Adipose tissue (tissue), 3 donors: ENCODE measurements around the gene MEIS2. TPM values are rescaled to one million over a fixed set of nuclear protein-coding genes. Genes with fewer than 3 reads are reported as not detected.

Experiments
- H3K27ac ChIP-seq: one replicate; pipeline ENCODE4 v1.5.1; 2013; ENCODE audit warnings: low read depth, low read length
- WGBS, 3 donors: extraction: QIAGEN DNeasy Blood & Tissue Kit; methylation state at CpG; one replicate each; pipeline ENCODE4 v1.1.7; 2013; 5-methylcytosine and 5-hydroxymethylcytosine counted together
- polyA plus RNA-seq, 3 donors: library from polyadenylated mRNA; stranded (reverse); fragments of 200-250 nt; gene quantifications; one replicate each; pipeline ENCODE4 v1.2.3, GENCODE V29; 2013
- donor health status: healthy with polysubstance abuse.
- donor health status: Bipolar disorder and iron deficiency.
- donor health status: healthy.

MEIS2 gene
- polyA plus RNA-seq, 3 donors: 6.6 to 16.9 (median 9.0) TPM

GRCh38 chr15:36903195-36903594, 197.2 kb downstream of the MEIS2 start:
- WGBS, 3 donors: 67 to 82% (median 75%) methylated on average over 1 of the region's 1 CpG
- H3K27ac ChIP-seq: no peak overlapping the region

GRCh38 chr15:36901012-36901411, 199.3 kb downstream of the MEIS2 start:
- H3K27ac ChIP-seq: no peak overlapping the region
- WGBS, 3 donors: 83 to 90% (median 85%) methylated on average over 4 of the region's 4 CpGs

- WGBS, 3 donors: 65 to 84% (median 72%) methylated on average over 2 of the region's 2 CpGs
- H3K27ac ChIP-seq: no peak overlapping the region
These were observed 200.7 kb downstream of the MEIS2 start for GRCh38 chr15:36899696-36900095.

DNA sequence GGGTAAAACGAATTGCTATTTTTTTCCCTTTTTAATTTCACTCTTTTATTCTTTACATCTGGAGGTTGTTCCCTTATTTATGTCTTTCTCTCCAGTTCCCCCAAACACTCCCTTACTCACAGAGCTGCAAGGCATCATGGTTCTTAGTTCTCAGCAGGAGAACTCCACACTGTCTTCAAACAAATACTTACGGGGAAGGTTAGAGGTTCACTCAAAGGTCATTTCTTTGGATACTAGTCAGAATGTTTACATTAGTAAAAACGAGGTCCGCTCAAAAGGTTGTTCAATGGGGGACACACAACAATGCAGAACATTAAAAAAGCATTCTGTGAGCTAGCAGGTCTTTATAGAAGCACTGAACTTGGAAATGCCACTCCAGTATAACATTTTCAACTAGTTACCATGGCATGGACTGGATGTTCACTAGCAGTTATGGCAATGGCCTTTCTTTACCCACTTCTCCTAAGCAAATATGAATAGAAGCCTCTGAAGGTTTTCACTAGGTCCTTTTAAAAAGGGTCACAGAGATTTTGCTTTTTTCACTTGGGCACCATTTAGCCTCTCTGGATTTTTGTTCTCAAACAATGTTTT, 201.7 kb downstream of the MEIS2 start:
- no peak overlapping the region for H3K27ac ChIP-seq
- WGBS, 3 donors: 64 to 72% (median 64%) methylated on average over 4 of the region's 4 CpGs

- no peak overlapping the region for H3K27ac ChIP-seq
- WGBS, 3 donors: 56 to 78% (median 67%) methylated on average over 3 of the region's 3 CpGs
These were observed 202.5 kb downstream of the MEIS2 start for GRCh38 chr15:36897834-36898233.

GRCh38 chr15:36896949-36897348, 203.4 kb downstream of the MEIS2 start:
- no peak overlapping the region for H3K27ac ChIP-seq
- 38 to 58% (median 38%) methylated on average over 3 of the region's 3 CpGs for WGBS, 3 donors

- no peak overlapping the region for H3K27ac ChIP-seq
- 80 to 89% (median 82%) methylated on average over 4 of the region's 4 CpGs for WGBS, 3 donors
These were observed 206.3 kb downstream of the MEIS2 start for GRCh38 chr15:36894075-36894474.

DNA sequence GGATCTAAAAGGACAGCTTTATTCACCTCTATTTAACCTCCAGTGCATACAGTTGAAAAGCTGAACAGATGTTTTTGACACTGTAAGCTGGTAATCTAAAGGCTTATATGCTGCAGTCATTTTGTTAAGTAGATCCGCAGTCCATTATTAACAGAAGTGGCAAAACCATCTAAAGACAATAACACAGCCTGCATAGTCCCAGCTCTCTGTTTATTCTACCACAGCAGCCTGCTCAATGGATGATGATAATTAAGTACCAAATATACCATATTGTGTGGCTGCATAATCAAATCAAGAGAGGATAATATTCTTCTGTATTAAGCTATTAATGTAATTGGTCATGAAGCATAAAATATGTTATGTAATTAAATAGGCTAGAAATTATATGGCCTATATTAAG, 207.1 kb downstream of the MEIS2 start:
- H3K27ac ChIP-seq: no peak overlapping the region
- WGBS, 3 donors: 89 to 93% (median 91%) methylated on average over 1 of the region's 1 CpG

DNA sequence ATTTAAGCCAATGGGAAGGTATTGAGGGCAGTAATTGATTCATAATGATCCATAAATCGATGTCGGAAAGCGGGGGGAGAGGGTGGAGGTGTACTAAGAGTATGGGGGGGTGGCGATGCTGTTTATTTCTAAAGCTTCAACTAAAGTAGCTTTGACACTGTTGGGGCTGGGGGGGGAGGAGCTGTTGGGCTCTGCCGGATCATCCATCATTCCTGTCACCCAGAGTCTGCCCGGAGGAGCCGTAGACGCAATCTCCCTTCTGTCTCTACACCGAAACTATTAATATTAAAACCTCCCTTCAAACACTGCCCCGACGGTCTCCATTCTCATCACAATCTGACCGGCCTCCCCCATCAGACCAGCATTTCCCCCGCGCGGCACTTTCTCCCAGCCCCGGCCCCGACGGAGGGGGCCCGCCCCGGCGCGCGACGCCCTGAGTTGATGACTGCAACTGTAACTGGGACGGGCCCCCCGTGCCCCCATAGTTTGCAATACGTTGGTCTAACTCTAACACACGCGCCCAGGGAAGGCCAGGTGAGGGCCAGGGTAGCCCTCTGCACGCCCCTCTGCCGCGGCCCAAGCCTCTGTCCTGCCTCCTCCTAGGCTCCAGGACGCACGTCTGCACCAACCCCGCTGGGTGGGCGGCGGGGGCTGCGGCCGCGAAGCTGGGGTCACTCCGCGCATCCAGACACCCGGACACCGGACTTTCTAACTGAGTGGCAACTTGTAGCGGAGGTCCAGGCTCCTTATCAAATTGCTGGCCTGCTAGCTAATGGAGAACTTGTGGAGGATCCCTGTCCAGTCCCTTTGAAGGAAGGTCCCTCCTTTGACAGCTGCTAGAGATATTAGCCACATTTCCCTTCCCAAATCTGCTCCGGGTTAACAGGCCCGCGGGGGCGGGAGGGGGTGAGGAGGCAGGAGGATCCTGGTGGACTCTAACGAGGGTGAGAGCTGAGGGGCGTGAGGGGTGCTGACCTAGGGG, 212.0 kb downstream of the MEIS2 start:
- 18 to 27% (median 19%) methylated on average over 50 to 51 of the region's 51 CpGs for WGBS, 3 donors
- no peak overlapping the region for H3K27ac ChIP-seq

DNA sequence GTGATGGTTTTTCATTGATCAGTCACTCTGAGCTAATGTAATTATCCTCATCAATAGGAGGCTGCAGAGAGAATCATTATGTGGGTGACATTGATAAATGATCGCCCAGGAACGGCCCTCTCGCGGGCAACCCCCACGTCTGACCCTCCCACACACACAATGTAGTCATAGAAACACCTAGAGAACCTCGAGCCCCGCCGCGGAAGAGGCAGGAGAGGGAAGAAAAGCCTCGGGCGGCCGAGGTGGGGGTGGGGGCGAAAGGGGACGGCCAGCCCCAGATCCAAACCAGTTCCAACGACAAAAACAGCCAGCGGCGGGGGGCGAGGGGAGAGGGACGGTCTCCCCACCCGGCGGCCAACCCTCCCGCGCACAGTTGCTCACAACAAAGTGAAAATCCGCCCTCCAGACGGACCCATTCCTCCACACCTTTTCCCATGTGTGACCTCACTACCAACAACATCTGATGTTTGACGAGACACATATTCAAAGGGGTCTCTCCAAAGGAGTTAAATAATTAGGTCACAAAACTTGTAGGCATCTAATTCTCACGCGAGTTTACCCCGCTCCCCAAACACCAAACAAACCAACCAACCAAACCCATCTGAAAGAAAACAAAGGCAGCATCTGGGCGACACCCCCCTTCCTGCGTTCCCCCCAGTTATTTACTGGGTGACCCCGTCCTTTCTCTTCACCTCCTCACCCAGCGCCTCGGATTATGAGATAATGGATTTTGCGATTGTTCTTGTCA, 213.0 kb downstream of the MEIS2 start:
- WGBS, 3 donors: 6 to 18% (median 11%) methylated on average over 35 of the region's 35 CpGs
- no peak overlapping the region for H3K27ac ChIP-seq

- 46 to 74% (median 52%) methylated on average over 8 of the region's 8 CpGs for WGBS, 3 donors
- H3K27ac ChIP-seq: no peak overlapping the region
These were observed 213.6 kb downstream of the MEIS2 start for GRCh38 chr15:36886701-36887100.

DNA sequence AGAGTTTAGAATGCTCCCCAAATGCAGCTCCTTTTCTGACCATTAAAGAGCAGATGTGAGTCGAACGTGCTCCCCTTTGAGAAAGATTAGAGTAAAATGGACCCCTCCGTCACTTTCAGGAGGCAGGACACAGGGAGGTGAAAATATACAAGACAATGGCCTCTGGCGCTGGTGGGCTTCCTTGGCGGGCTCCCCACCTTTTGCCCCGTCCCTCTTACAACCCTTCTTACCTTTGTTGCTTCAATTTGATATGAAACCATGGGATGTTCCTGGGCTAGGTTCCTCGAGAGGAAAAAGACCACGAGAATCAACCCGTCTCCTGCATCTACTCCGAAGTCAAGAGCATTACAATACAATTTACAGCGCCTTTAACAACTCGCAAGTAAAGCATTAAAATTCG, 214.2 kb downstream of the MEIS2 start:
- 71 to 86% (median 71%) methylated on average over 13 of the region's 13 CpGs for WGBS, 3 donors
- no peak overlapping the region for H3K27ac ChIP-seq

DNA sequence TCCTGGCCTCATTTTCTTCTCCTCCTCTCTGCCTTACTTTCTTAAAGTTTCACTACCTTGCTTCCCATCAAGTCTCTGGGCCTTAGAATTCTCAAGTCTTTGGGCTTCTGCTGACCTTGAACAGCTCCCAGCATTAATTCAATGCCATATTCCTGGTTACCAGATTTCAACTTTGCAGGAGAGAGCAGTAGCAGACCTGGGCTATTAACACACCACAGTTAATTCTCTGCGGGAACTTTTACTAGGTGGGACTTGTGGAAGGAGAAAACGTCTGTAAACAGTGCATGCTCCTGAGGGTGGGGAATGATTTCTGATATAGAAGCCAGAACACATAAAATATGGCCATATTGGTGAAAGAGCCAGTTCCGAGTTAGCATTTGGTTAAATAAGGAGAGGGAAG, 214.6 kb downstream of the MEIS2 start:
- no peak overlapping the region for H3K27ac ChIP-seq
- WGBS, 3 donors: 64 to 76% (median 75%) methylated on average over 3 of the region's 3 CpGs

DNA sequence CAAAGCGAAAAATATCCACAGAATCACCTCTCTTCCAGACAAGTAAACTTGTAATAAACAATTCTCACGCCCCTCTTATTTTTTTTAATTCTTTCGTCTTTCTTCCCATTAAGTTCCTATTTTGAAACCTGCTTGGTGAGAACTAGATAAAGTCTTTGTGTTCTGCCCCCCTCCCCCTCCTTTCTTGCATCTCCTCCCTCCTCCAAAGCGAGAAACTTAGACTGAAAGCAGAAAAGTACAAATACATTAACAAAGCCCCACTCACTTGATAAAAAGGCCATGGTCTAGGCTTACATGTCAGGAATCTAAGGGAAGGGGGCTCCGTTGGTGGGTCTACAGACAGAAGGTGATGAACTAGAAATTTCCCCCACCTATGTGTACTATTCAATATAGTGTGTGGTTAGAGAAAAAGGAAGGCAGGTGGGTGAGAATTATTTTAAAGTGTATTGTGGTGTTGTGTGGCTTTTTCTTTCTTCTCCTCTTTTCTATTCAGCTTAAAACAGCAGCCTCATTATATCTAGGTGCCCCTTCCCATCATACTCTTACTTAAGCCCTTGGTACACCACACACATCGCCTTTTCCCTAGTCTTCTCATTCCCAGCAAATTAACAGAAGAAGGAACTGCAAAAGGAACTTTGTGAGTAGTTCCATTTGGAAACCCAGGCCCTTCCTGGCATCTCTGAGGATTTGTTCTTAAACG, 215.3 kb downstream of the MEIS2 start:
- WGBS, 3 donors: 60 to 84% (median 67%) methylated on average over 7 of the region's 7 CpGs

DNA sequence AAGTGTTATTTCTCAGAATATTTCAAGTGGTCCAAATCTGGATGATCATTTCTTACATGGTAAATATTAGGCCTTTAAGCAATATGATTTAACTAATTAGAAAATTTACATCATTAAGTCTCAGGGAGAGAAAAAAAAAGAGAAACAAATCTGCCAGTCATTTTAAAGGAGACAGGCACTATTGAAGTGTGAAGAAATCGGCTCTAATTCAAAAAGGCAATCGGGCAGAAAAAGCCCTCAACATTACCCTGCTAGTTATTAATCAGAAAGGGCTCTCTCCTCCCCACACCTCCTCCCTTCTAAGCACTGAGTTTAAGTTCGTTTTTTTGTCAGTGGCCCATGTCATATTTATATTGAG, 215.9 kb downstream of the MEIS2 start:
- no peak overlapping the region for H3K27ac ChIP-seq
- WGBS, 3 donors: 50 to 68% (median 64%) methylated on average over 3 of the region's 3 CpGs

More for the DNA sequence above, 215.3 kb downstream of the MEIS2 start:
- no peak overlapping the region for H3K27ac ChIP-seq

GRCh38 chr15:36883713-36884517, 216.4 kb downstream of the MEIS2 start:
- H3K27ac ChIP-seq: no peak overlapping the region
- 24 to 29% (median 24%) methylated on average over 27 of the region's 27 CpGs for WGBS, 3 donors

GRCh38 chr15:36882487-36883131, 217.7 kb downstream of the MEIS2 start:
- no peak overlapping the region for H3K27ac ChIP-seq
- 12 to 20% (median 19%) methylated on average over 27 of the region's 27 CpGs for WGBS, 3 donors
